SU-DHL-6 (cell line): ENCODE measurements around the gene CGN.

Experiments
- CTCF ChIP-seq: fragments of 200-600 bp; sonication (generic); IDR thresholded peaks from one replicate; pipeline ENCODE4 v1.5.1; 2017; ENCODE audit warnings: antibody characterized with exemption, mild to moderate bottlenecking, low read length, moderate library complexity; ENCODE audit not compliant: insufficient read depth, poor library complexity, severe bottlenecking
- EZH2phosphoT487 ChIP-seq: fragments of 200-600 bp; sonication (generic), shearing (Covaris generic); conservative IDR thresholded peaks from 2 replicates; pipeline ENCODE4 v1.6.1; 2018; ENCODE audit warnings: mild to moderate bottlenecking, antibody characterized with exemption, low read length, moderate library complexity, mixed read lengths

GRCh38 chr1:151510020-151510405 is 1.2 kb upstream of the CGN start:
- no peak for TF ChIP-seq CTCF
- TF ChIP-seq EZH2phosphoT487: no peak
